HEK293 (cell line): ENCODE results near the gene VSIG8.

ENCODE experiments used
- CTCF ChIA-PET: fragments of 350-600 bp; formaldehyde crosslinking; extraction: SDS; loops from one replicate; lab custom pipeline; 2021; ENCODE audit warnings: antibody characterized with exemption; lab: Yijun Ruan, JAX
- POLR2A ChIA-PET: fragments of 300-600 bp; formaldehyde crosslinking; extraction: SDS; loops from one replicate; lab custom pipeline; 2020; ENCODE audit warnings: antibody characterized with exemption, inconsistent platforms; lab: Yijun Ruan, JAX
- H3K27ac ChIP-seq: fragments of 200-500 bp; sonication (Bioruptor generic); 2 replicates; pipeline ENCODE4 v1.5.1; 2014; ENCODE audit warnings: low read depth, low read length, control low read depth, inconsistent platforms; ENCODE audit errors: extremely low read depth
- H3K36me3 ChIP-seq, 2 experiments: fragments of 200-500 bp in 1 of 2; sonication (Bioruptor generic) in 1 of 2; 1 replicate in 1 of 2; 2 replicates in 1 of 2; pipeline ENCODE4 v1.5.1; 2014 to 2017; ENCODE audit warnings: inconsistent platforms in 2 of 2, low read length in 2 of 2; ENCODE audit not compliant: control insufficient read depth in 2 of 2, insufficient read depth in 1 of 2
- H3K4me1 ChIP-seq: fragments of 200-500 bp; sonication (Bioruptor generic); 2 replicates; pipeline ENCODE4 v1.5.1; 2014; ENCODE audit warnings: mild to moderate bottlenecking, low read length, inconsistent platforms; ENCODE audit not compliant: control insufficient read depth, insufficient read depth
- H3K4me3 ChIP-seq: 2 replicates; pipeline ENCODE4 v1.5.1; 2011; ENCODE audit warnings: low read depth, mild to moderate bottlenecking, control low read depth, low read length, moderate library complexity
- H3K9me3 ChIP-seq: fragments of 200-500 bp; sonication (Bioruptor generic); 2 replicates; pipeline ENCODE4 v1.5.1; 2014; ENCODE audit warnings: low read depth, low read length, inconsistent platforms; ENCODE audit not compliant: control insufficient read depth, insufficient read depth
- AEBP2 ChIP-seq: fragments of 450-650 bp; formaldehyde crosslinking; IDR thresholded peaks from 2 replicates; pipeline ENCODE4 v1.5.1; 2016; ENCODE audit warnings: missing biosample characterization, missing genetic modification characterization, borderline replicate concordance
- BCL11A ChIP-seq: fragments of 450-650 bp; formaldehyde crosslinking; IDR thresholded peaks from 2 replicates; pipeline ENCODE4 v1.5.1; 2016; ENCODE audit warnings: low read depth, missing biosample characterization, missing genetic modification characterization
- CTCF ChIP-seq: fragments of 450-650 bp; formaldehyde crosslinking; IDR thresholded peaks from 2 replicates; pipeline ENCODE4 v1.5.1; 2016; ENCODE audit warnings: missing biosample characterization, missing genetic modification characterization
- EGR2 ChIP-seq: fragments of 450-650 bp; formaldehyde crosslinking; IDR thresholded peaks from 2 replicates; pipeline ENCODE4 v1.5.1; 2016; ENCODE audit warnings: low read depth, missing biosample characterization, missing genetic modification characterization
- PRDM4 ChIP-seq: fragments of 450-650 bp; formaldehyde crosslinking; IDR thresholded peaks from 2 replicates; pipeline ENCODE4 v1.5.1; 2017; ENCODE audit warnings: missing biosample characterization, missing genetic modification characterization
- PRDM6 ChIP-seq: fragments of 450-650 bp; formaldehyde crosslinking; IDR thresholded peaks from 2 replicates; pipeline ENCODE4 v1.5.1; 2017; ENCODE audit warnings: missing biosample characterization, missing genetic modification characterization
- ZBTB17 ChIP-seq: fragments of 450-650 bp; formaldehyde crosslinking; IDR thresholded peaks from 2 replicates; pipeline ENCODE4 v1.5.1; 2016; ENCODE audit warnings: missing biosample characterization, missing genetic modification characterization
- ZBTB48 ChIP-seq: fragments of 450-650 bp; formaldehyde crosslinking; IDR thresholded peaks from 2 replicates; pipeline ENCODE4 v1.5.1; 2016; ENCODE audit warnings: missing biosample characterization, missing genetic modification characterization
- ZNF10 ChIP-seq: fragments of 450-650 bp; formaldehyde crosslinking; IDR thresholded peaks from 2 replicates; pipeline ENCODE4 v1.5.1; 2017; ENCODE audit warnings: missing biosample characterization, missing genetic modification characterization
- ZNF146 ChIP-seq: fragments of 450-650 bp; formaldehyde crosslinking; IDR thresholded peaks from 2 replicates; pipeline ENCODE4 v1.5.1; 2016; ENCODE audit warnings: missing biosample characterization, missing genetic modification characterization
- ZNF280C ChIP-seq: fragments of 450-650 bp; formaldehyde crosslinking; IDR thresholded peaks from 2 replicates; pipeline ENCODE4 v1.5.1; 2016; ENCODE audit warnings: missing biosample characterization, missing genetic modification characterization
- ZNF404 ChIP-seq: fragments of 450-650 bp; formaldehyde crosslinking; IDR thresholded peaks from 2 replicates; pipeline ENCODE4 v1.5.1; 2017; ENCODE audit warnings: missing biosample characterization, missing genetic modification characterization
- ZNF433 ChIP-seq: fragments of 450-650 bp; formaldehyde crosslinking; IDR thresholded peaks from 2 replicates; pipeline ENCODE4 v1.5.1; 2016; ENCODE audit warnings: missing biosample characterization, missing genetic modification characterization, low read depth
- ZNF645 ChIP-seq: fragments of 450-650 bp; formaldehyde crosslinking; IDR thresholded peaks from 2 replicates; pipeline ENCODE4; 2016; ENCODE audit warnings: missing biosample characterization, missing genetic modification characterization
- ZNF830 ChIP-seq: fragments of 450-650 bp; IDR thresholded peaks from 2 replicates; pipeline ENCODE4 v1.5.0; 2018; ENCODE audit warnings: missing biosample characterization, missing genetic modification characterization, low read depth, mild to moderate bottlenecking, moderate library complexity
- ZSCAN23 ChIP-seq: fragments of 450-650 bp; formaldehyde crosslinking; IDR thresholded peaks from 2 replicates; pipeline ENCODE4 v1.5.1; 2016; ENCODE audit warnings: missing biosample characterization, missing genetic modification characterization

VSIG8 gene

GRCh38 chr1:159898527-159898926, 36.1 kb upstream of the VSIG8 start:
- ChIA-PET POLR2A (no interaction called here), CTCF (interaction anchor here (0.6 kb wide), 1 partner anchor 110 kb away, joined by 3 read pairs; no protein-coding TSS in a partner anchor)
- no peak for TF ChIP-seq CTCF (tag by site-specific recombination)
- no peak for TF ChIP-seq ZBTB17
- TF ChIP-seq ZSCAN23 (tag by site-specific recombination), result no peak
- no peak for TF ChIP-seq BCL11A (tag by site-specific recombination)
- no peak for TF ChIP-seq AEBP2
- TF ChIP-seq ZBTB48 (tag by site-specific recombination), result no peak
- TF ChIP-seq ZNF404 (tag by site-specific recombination), result no peak
- no peak for TF ChIP-seq ZNF146 (tag by site-specific recombination)
- TF ChIP-seq ZNF645, result no peak
- TF ChIP-seq ZNF10, result no peak
- TF ChIP-seq PRDM4 (tag by site-specific recombination), result no peak
- TF ChIP-seq PRDM6 (tag by site-specific recombination), result no peak
- TF ChIP-seq ZNF280C, result no peak
- no peak for TF ChIP-seq ZNF830 (tag by site-specific recombination)
- no peak for TF ChIP-seq EGR2 (tag by site-specific recombination)
- TF ChIP-seq ZNF433, result no peak
- H3K4me3 ChIP-seq, result no peak overlapping the region
- H3K36me3 ChIP-seq, result no peaks in the 10 kb centered on the region
- H3K9me3 ChIP-seq, result no peaks in the 10 kb centered on the region
- no peak overlapping the region for H3K27ac ChIP-seq
- H3K4me1 ChIP-seq, result no peaks in the 10 kb centered on the region
